Sigmoid colon (tissue), 3 donors: ENCODE results near the gene LRRC73.

Source experiments
- POLR2A ChIP-seq, 2 donors: fragments of 450-650 bp; IDR thresholded peaks; one replicate each; pipeline ENCODE4 v1.6.1; 2016; ENCODE audit warnings: antibody characterized with exemption in 2 of 2, mild to moderate bottlenecking in 2 of 2, moderate library complexity in 2 of 2
- TF ChIP-seq, protein P1 (sequence below), 4 experiments: fragments of 450-650 bp in 3 of 4; fragments of 200-600 bp in 1 of 4; IDR thresholded peaks; one replicate each; pipeline ENCODE4 v1.5.1; 2016 to 2019; ENCODE audit warnings: antibody characterized with exemption in 4 of 4, mild to moderate bottlenecking in 3 of 4, moderate library complexity in 2 of 4

DNA sequence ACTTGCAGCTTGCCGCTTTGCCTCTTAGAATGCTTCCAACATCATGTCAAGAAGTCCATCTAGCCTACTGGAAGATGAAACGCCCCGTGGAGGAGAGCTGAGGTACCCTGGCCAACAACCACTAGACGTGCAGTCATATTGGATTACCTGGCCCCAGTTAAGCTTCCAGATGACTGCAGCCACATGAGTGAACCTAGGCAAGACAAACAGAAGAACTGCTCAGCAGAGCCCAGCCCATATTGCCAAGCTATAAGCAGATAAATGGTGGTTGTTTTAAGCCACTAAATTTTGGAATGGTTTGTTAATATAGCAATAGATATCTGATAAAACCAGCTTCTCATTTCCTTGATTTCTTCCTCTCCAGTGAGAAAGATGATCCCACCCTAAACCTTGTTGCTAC, 50.1 kb downstream of the LRRC73 start:
- TF ChIP-seq POLR2A (IDR thresholded peaks at IDR 0.05), result no peak
- TF ChIP-seq, protein P1, sequence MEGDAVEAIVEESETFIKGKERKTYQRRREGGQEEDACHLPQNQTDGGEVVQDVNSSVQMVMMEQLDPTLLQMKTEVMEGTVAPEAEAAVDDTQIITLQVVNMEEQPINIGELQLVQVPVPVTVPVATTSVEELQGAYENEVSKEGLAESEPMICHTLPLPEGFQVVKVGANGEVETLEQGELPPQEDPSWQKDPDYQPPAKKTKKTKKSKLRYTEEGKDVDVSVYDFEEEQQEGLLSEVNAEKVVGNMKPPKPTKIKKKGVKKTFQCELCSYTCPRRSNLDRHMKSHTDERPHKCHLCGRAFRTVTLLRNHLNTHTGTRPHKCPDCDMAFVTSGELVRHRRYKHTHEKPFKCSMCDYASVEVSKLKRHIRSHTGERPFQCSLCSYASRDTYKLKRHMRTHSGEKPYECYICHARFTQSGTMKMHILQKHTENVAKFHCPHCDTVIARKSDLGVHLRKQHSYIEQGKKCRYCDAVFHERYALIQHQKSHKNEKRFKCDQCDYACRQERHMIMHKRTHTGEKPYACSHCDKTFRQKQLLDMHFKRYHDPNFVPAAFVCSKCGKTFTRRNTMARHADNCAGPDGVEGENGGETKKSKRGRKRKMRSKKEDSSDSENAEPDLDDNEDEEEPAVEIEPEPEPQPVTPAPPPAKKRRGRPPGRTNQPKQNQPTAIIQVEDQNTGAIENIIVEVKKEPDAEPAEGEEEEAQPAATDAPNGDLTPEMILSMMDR (IDR thresholded peaks at IDR 0.05), result no peak
